HT-29 (cell line): ENCODE data around the gene C2orf80. TPM values are rescaled to one million over a fixed set of nuclear protein-coding genes. Genes with fewer than 3 reads are reported as not detected.
"Not testable (repeated sequence)": the region's sequence is repeated elsewhere in the genome, so short reads cannot be mapped to it uniquely, and the experiment has no call there.

Experiments used
- DNase-seq: peaks from one replicate; pipeline ENCODE4 v3.0.0-alpha.2; 2015; ENCODE audit warnings: low spot score
- total RNA-seq: library from RNA; depleted of rRNA; stranded (reverse); fragments of >200 nt; shearing (Covaris generic); gene quantifications from 2 replicates; pipeline ENCODE4 v1.2.3, GENCODE V29; 2014; rRNA removed

The C2orf80 gene
- not detected in 2 replicates for total RNA-seq

GRCh38 chr2:208189810-208190503 is at the start of gene C2orf80:
C2orf80 (minus strand) TSS chr2:208190030; CDS start chr2:208186986, 3,044 bp downstream.
- no peak for DNase-seq

GRCh38 chr2:208235860-208236259 is 46.0 kb upstream of the C2orf80 start:
- no peak for DNase-seq

- no peak for DNase-seq
These were observed 45.0 kb upstream of the C2orf80 start for GRCh38 chr2:208234786-208235185.

DNA sequence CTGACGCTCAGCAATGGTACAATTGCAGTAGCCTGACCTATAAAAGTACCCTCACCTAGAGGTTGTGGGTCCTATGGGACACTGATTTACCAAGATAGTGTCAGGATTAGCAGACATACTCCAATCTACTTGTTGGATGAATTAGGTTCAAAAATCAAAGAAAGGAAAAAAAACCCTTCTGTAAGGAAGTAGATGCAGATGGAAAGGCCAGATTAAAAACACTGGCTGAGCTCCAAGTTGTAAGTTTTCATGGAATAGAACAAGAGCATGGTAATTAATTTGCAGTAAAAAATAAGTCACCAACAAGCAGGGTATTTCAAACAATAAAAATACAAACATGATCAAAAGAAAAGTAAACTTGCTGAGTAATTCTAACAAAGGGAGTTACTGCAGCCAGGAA is 38.6 kb upstream of the C2orf80 start:
- no peak for DNase-seq

GRCh38 chr2:208227581-208228232 is 37.9 kb upstream of the C2orf80 start:
- DNase-seq, result no peak

GRCh38 chr2:208224802-208225201 is 35.0 kb upstream of the C2orf80 start:
- DNase-seq, result no peak

- DNase-seq, result no peak
These were observed 32.5 kb upstream of the C2orf80 start for GRCh38 chr2:208222351-208222750.

GRCh38 chr2:208221873-208222272 is 32.0 kb upstream of the C2orf80 start:
- DNase-seq, result not testable (repeated sequence)

DNA sequence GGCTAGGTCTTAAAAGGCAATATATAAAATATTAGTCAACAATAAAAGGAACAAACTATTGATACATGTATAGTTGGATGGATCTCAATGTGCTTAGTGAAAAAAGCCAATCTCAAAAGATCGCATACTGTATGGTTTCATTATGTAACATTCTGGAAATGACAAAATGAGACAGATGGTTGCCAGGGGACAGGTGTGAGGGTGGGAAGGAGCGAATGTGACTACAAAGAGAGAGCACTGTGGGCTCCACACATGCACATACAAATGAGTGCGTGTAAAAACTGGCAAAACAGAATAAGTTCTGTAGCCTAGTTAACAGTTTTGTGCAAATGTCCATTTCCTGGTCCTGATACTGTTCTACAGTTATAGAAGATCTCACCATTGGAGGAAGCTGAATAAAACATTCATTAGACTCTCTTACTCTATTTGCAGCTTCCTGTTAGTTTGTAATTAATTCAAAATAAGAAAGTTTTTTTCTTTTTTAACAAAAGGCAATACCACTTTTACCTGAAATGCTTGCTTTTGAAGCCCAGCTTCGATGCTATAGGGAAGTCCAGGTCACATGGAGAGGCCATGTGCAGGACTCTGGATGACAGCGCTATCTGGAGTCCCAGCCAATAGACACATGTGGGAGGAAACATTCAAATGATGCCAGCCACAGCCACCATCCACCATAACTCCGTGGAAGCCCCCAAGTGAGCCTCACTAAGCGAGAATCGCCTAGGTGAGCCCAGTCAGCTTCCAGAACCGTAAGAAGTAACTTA is 21.0 kb upstream of the C2orf80 start:
- no peak for DNase-seq

DNA sequence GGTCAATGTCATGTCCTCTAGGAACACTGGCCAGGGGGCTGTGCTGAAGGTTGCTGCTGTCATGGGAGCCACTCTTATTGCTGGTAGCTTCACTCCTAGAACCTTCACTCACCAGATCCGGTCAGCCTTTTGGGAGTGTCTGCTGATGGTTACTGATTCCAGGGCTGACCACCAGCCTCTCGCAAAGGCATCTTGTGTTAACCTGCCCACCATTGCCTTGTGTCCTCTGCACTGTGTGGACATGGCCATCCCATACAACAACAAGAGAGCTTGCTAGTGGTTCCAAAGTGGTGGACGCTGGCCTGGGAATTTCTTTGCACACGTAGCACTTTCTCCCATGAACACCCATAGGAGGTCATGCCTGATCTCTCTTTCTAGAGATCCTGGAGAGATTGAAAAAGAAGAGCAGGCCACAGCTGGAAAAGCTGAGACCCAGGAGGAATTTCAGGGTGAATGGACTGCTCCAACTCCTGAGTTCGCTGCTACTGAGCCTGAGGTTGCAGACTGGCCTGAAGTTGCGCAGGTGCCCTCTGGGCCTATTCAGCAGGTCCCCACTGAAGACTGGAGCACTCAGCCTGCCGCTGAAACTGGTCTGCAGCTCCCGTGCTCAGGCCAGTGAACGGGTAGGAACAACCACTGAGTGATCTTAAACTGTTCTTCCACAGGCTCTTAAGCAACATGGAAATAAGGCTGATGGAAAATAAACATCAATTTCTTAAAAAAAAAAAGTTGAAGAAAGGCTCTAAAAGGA is 18.7 kb upstream of the C2orf80 start:
- no peak for DNase-seq

DNA sequence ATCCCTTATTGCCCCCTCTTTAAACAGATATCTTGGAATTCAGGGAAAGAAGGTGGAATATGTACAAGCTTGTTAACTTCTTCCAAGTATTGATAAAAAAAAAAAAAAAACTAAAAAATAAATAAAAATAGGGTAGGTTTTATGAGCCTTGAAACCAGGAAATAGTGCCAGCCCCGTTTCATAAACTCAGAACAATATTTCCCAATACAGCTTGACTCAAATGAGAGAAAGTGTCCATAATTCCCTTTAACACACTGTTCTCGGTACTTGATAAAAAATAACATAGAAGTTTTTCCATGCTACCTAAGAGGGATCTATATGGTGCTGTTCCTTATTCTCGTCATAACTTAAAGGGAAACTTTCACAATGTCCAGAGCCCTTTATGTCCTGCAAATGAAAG is 17.9 kb upstream of the C2orf80 start:
- no peak for DNase-seq

GRCh38 chr2:208204166-208204565 is 14.3 kb upstream of the C2orf80 start:
- DNase-seq, result no peak

- no peak for DNase-seq
These were observed 5.7 kb upstream of the C2orf80 start for GRCh38 chr2:208195531-208195930.

GRCh38 chr2:208192611-208193236 is 2.9 kb upstream of the C2orf80 start:
- peak; percentile 56 for DNase-seq

GRCh38 chr2:208189069-208189809 is 591 bp downstream of the C2orf80 start:
- DNase-seq, result no peak

GRCh38 chr2:208186893-208187292 is 2.9 kb downstream of the C2orf80 start:
- no peak for DNase-seq

- no peak for DNase-seq
These were observed 3.4 kb downstream of the C2orf80 start for GRCh38 chr2:208186465-208186864.

GRCh38 chr2:208183972-208184705 is 5.7 kb downstream of the C2orf80 start:
- DNase-seq, result no peak

DNA sequence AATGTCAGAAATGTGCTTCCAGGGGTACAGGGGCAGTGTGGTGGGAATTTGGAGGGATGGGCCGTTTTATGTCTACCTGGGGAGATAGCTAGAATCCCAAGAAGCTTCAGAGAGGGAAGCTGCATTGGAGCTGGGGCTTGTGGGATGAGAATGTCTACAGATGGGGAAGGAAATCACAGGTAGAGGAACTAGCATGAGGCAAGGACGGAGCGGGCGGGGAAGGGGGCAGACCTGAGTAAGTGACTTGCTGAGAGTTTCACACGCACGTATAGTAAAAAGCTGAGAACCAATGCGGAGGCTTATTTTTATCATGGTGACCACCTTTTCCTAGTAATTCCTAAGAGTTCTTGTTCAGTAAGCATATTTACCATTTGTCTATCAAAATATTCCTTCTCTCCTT is 6.3 kb downstream of the C2orf80 start:
- DNase-seq, result no peak

DNA sequence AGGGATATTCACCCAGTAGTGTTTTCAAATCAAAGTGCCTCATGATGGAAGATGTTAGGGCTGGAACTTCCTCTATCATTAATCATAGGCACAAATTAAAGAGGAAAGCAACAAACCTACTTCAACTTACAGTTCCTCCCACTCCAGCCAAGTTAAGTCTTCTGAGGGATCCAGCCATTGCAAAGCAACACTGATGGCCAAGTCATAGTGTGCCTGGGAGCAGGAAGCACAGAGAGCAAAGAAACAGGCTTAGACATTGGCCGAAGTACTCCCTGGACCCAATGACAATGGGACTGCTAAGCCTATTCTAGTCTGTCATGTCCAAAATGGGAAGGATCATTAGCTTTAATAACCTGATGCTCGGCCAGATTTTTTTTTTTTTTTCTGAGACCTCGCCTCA is 7.0 kb downstream of the C2orf80 start:
- DNase-seq, result no peak
